ENCODE results near the gene SLC45A3.

Gene SLC45A3

DNA sequence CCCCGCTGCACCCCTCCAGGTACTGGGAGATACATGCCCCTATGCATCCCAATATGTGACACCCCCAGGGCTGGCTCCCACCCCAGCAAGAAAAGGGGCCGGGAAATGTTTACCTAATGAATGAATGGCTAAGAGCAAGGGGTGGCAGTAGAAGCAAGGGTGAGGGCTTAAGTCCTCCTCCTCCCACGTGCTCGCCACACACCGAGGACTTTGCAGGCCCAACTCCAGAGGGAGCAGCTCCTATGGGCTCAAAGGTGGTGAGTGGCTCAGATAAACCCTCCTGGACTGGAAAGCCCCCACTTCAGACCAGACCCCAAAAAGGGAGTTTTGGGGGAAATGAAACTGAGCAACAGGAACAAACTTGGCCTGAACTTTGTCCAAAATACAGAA is 11.4 kb downstream of the SLC45A3 start:
- Histone ChIP-seq H3K79me1 (replicated peaks; ENCODE audit: low read length, poor library complexity, severe bottlenecking) (peaks cover 54% of the 10 kb centered on the region), H3K27ac (ENCODE audit: low read length, poor library complexity, severe bottlenecking) (no peak overlapping the region), H3K23ac (ENCODE audit: low read length in 2 of 2) (no peak overlapping the region), H2BK120ac (ENCODE audit: low read depth, low read length) (peak overlapping the region; percentile 35), H3K36me3 (ENCODE audit: control insufficient read depth in 1 of 2, insufficient read depth in 2 of 2, low read depth in 1 of 2, low read length in 2 of 2) (peaks cover 0 to 5% of the 10 kb centered on the region in 2 experiments), H3K9ac (ENCODE audit: low read length) (no peak overlapping the region), H3K14ac (ENCODE audit: low read length in 2 of 2) (no peak overlapping the region), H4K8ac (ENCODE audit: low read length) (no peak overlapping the region), H4K91ac (ENCODE audit: low read length) (no peak overlapping the region), H3K18ac (ENCODE audit: low read depth in 1 of 2, low read length in 2 of 2) (no peak overlapping the region), H2BK15ac (ENCODE audit: low read depth, poor library complexity, severe bottlenecking) (no peak overlapping the region), H3K4ac (ENCODE audit: low read depth in 1 of 2, low read length in 2 of 2) (no peak overlapping the region), H3K27me3 (ENCODE audit: control insufficient read depth in 1 of 2, insufficient read depth in 1 of 2, low read length in 2 of 2) (peaks cover 0 to 37% of the 10 kb centered on the region in 2 experiments), H2BK12ac (ENCODE audit: low read length in 2 of 2) (no peak overlapping the region), H2BK5ac (ENCODE audit: low read depth, low read length, poor library complexity, severe bottlenecking) (no peak overlapping the region), H2AK5ac (ENCODE audit: low read length, severe bottlenecking) (peak overlapping the region; percentile 37), H3K4me2 (ENCODE audit: low read length, poor library complexity, severe bottlenecking) (no peak overlapping the region), H2AFZ (ENCODE audit: low read depth, low read length) (no peak overlapping the region), H3K4me1 (ENCODE audit: control insufficient read depth, insufficient read depth, low read depth, low read length) (peaks cover 54% of the 10 kb centered on the region), H3K9me3 (ENCODE audit: control insufficient read depth, low read length) (no peaks in the 10 kb centered on the region), H3K4me3 (ENCODE audit: insufficient read depth in 1 of 2, low read depth in 1 of 2, low read length in 2 of 2) (no peak overlapping the region)
- WGBS = 81% methylated on average over 5 of the region's 5 CpGs
- DNase-seq = no peak

DNA sequence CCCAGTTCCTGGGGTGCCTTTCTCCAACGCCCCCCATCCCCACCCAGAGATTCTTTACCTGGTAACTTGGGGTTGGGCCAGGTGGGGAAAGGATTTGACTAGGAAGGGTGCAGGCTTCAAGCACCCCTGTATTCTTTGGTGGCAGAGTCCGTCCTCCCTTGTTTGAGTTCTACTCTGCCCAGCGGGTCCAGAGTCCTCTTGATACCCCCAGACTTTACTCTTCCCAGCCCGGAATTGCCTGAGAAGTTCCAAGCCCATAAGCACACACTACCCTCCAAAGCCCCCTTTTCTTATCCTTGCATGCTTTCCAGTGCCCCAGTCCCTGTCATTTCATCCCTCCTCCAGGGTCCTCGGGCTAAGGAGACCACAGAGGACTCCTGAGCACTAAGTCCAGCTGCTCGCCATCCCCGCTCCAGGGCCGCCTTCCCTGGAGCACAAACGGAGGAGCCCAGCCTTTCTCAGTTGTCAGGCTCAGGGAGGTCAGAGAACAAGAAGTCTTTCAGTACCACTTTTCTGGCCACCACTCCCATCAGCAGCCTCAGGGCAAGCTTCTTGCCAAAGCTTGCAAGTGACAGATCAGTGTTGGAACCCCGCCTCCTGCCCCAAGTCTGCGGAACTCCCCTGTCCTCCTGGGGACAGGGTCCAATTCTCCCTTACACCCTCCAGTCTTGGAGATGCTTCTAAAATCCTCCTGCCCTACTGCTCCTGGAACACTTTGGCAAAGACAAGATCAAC is 12.2 kb downstream of the SLC45A3 start:
- H3K27me3 ChIP-seq (ENCODE audit: control insufficient read depth in 1 of 2, insufficient read depth in 1 of 2, low read length in 2 of 2) = peaks cover 0 to 37% of the 10 kb centered on the region in 2 experiments
- H3K9ac ChIP-seq (ENCODE audit: low read length) = no peak overlapping the region
- H2BK12ac ChIP-seq (ENCODE audit: low read length in 2 of 2) = no peak overlapping the region
- H4K91ac ChIP-seq (ENCODE audit: low read length) = no peak overlapping the region
- H3K9me3 ChIP-seq (ENCODE audit: control insufficient read depth, low read length) = no peaks in the 10 kb centered on the region
- no peak overlapping the region for H3K18ac ChIP-seq (ENCODE audit: low read depth in 1 of 2, low read length in 2 of 2)
- H3K79me1 ChIP-seq (replicated peaks; ENCODE audit: low read length, poor library complexity, severe bottlenecking) = peaks cover 52% of the 10 kb centered on the region
- H3K27ac ChIP-seq (ENCODE audit: low read length, poor library complexity, severe bottlenecking) = no peak overlapping the region
- H4K8ac ChIP-seq (ENCODE audit: low read length) = no peak overlapping the region
- peak overlapping the region; percentile 6 for H2BK15ac ChIP-seq (ENCODE audit: low read depth, poor library complexity, severe bottlenecking)
- no peak overlapping the region for H2AFZ ChIP-seq (ENCODE audit: low read depth, low read length)
- H3K4ac ChIP-seq (ENCODE audit: low read depth in 1 of 2, low read length in 2 of 2) = no peak overlapping the region
- H2AK5ac ChIP-seq (ENCODE audit: low read length, severe bottlenecking) = no peak overlapping the region
- no peak overlapping the region for H3K4me3 ChIP-seq (ENCODE audit: insufficient read depth in 1 of 2, low read depth in 1 of 2, low read length in 2 of 2)
- H2BK120ac ChIP-seq (ENCODE audit: low read depth, low read length) = no peak overlapping the region
- H3K23ac ChIP-seq (ENCODE audit: low read length in 2 of 2) = no peak overlapping the region
- H3K14ac ChIP-seq (ENCODE audit: low read length in 2 of 2) = no peak overlapping the region
- DNase-seq = no peak
- WGBS = 93% methylated on average over 11 of the region's 11 CpGs
- H3K36me3 ChIP-seq (ENCODE audit: control insufficient read depth in 1 of 2, insufficient read depth in 2 of 2, low read depth in 1 of 2, low read length in 2 of 2) = peaks cover 0 to 13% of the 10 kb centered on the region in 2 experiments
- H3K4me2 ChIP-seq (ENCODE audit: low read length, poor library complexity, severe bottlenecking) = no peak overlapping the region
- H2BK5ac ChIP-seq (ENCODE audit: low read depth, low read length, poor library complexity, severe bottlenecking) = no peak overlapping the region
- peaks cover 54% of the 10 kb centered on the region for H3K4me1 ChIP-seq (ENCODE audit: control insufficient read depth, insufficient read depth, low read depth, low read length)

DNA sequence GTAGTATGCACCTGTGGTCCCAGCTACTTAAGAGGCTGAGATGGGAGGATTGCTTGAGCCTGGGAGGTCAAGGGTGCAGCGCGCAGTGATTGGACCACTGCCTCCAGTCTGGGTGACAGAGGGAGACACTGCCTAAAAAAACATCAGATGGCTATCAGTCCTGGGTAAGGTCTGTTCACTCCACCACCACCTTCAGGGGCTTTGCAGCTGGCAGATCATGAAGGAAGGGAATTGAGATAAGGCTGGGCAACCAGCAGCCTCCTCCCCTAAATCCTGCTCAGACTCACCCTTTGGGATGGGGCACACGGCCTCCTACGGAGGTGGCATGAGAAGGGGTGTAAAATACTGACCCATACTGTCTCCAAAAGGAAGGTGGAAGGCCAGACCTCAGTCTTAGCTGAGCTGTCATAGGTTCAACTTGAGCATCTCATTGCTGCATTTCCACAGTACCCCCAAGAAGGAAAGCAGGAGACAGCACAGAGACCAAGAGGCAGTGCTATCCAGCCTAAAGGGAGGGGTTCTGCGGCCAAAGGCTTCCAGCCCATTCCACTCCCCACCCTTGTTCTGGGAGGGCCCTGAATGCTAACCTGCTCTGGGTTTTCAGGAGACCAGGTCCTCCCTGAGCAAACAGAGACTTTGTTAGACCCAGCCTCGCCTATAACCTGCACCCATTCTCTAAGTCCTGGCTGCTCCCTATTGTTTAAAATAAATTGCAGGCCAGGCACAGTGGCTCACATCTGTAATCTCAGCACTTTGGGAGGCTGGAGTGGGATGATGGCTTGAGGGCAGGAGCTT is 13.7 kb downstream of the SLC45A3 start:
- Histone ChIP-seq H3K9me3 (ENCODE audit: control insufficient read depth, low read length) (no peaks in the 10 kb centered on the region), H3K79me1 (replicated peaks; ENCODE audit: low read length, poor library complexity, severe bottlenecking) (peaks cover 52% of the 10 kb centered on the region), H2AK5ac (ENCODE audit: low read length, severe bottlenecking) (no peak overlapping the region), H2BK5ac (ENCODE audit: low read depth, low read length, poor library complexity, severe bottlenecking) (no peak overlapping the region), H2BK120ac (ENCODE audit: low read depth, low read length) (no peak overlapping the region), H2BK12ac (ENCODE audit: low read length in 2 of 2) (no peak overlapping the region), H2AFZ (ENCODE audit: low read depth, low read length) (no peak overlapping the region), H3K4ac (ENCODE audit: low read depth in 1 of 2, low read length in 2 of 2) (no peak overlapping the region), H3K4me1 (ENCODE audit: control insufficient read depth, insufficient read depth, low read depth, low read length) (peaks cover 46% of the 10 kb centered on the region), H3K4me2 (ENCODE audit: low read length, poor library complexity, severe bottlenecking) (no peak overlapping the region), H4K8ac (ENCODE audit: low read length) (no peak overlapping the region), H3K23ac (ENCODE audit: low read length in 2 of 2) (no peak overlapping the region), H2BK15ac (ENCODE audit: low read depth, poor library complexity, severe bottlenecking) (no peak overlapping the region), H3K9ac (ENCODE audit: low read length) (no peak overlapping the region), H3K4me3 (ENCODE audit: insufficient read depth in 1 of 2, low read depth in 1 of 2, low read length in 2 of 2) (no peak overlapping the region), H4K91ac (ENCODE audit: low read length) (no peak overlapping the region), H3K27me3 (ENCODE audit: control insufficient read depth in 1 of 2, insufficient read depth in 1 of 2, low read length in 2 of 2) (peaks cover 0 to 28% of the 10 kb centered on the region in 2 experiments), H3K27ac (ENCODE audit: low read length, poor library complexity, severe bottlenecking) (no peak overlapping the region), H3K18ac (ENCODE audit: low read depth in 1 of 2, low read length in 2 of 2) (no peak overlapping the region), H3K36me3 (ENCODE audit: control insufficient read depth in 1 of 2, insufficient read depth in 2 of 2, low read depth in 1 of 2, low read length in 2 of 2) (peaks cover 0 to 28% of the 10 kb centered on the region in 2 experiments), H3K14ac (ENCODE audit: low read length in 2 of 2) (no peak overlapping the region)
- DNase-seq = no peak
- 90% methylated on average over 5 of the region's 6 CpGs for WGBS
